ENCODE data around the gene PFKM.

DNA sequence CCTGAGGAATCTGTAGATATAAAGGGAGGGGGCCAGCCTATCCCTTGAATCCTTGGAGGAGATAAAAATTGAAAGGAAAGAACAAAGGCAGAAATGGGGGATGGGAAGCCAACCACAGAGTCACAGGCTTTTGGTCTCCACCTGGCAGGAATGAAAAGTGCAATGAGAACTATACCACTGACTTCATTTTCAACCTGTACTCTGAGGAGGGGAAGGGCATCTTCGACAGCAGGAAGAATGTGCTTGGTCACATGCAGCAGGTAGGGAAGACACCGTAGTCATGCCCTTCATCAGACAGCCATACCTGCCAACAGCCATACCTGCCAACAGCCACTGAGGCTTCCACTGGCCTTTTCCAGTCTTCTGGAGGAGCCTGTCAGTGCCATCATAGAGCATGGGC, 24.7 kb downstream of the PFKM start:
- TF ChIP-seq CTCF (IDR thresholded peaks at IDR 0.05; ENCODE audit: borderline replicate concordance, extremely low read depth, low read length, poor library complexity, severe bottlenecking): no peak
- no peak for TF ChIP-seq EZH2 (IDR thresholded peaks at IDR 0.05; ENCODE audit: borderline replicate concordance, low read depth, low read length, severe bottlenecking)
